ENCODE measurements around the gene REC114.
"Not testable (repeated sequence)": the region's sequence is repeated elsewhere in the genome, so short reads cannot be mapped to it uniquely, and the experiment has no call there.

Gene REC114

GRCh38 chr15:73457334-73457733 is 14.4 kb downstream of the REC114 start:
- DNase-seq = no peak

DNA sequence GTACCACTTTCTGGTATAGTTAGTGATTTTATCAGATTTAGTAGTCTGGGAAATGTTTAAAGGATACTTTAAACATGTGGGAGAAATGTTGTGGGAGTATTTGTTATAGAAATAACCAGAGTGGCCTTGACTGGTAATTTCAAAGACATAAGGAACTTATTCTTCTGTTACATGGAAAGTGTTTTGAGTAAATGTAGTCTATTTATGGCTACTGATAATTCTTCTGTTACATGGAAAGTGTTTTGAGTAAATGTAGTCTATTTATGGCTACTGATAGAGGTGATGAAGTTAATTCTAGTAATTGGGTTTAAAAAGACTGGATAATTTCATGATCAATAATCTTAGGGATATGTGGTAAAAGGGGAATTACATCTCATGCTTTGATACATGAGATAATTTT is 17.7 kb downstream of the REC114 start:
- DNase-seq = no peak

DNA sequence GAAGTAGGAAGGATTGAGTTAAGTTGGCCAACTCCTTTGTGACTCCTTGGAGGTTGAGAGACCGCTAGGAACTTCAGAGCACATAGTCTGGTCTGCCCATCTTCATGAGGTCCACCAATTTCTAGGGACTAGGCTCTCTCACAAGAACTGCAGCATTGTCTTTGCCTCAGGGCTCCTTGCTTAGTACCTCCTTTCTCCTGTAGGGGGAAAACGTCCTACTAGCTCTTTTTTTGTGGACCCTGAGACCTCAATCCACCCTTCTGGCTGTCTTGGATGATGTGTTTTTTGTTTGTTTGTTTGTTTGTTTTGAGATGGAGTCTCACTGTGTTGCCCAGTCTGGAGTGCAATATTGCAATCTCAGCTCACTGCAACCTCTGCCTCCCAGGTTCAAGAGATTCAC is 21.6 kb downstream of the REC114 start:
- no peak for DNase-seq

DNA sequence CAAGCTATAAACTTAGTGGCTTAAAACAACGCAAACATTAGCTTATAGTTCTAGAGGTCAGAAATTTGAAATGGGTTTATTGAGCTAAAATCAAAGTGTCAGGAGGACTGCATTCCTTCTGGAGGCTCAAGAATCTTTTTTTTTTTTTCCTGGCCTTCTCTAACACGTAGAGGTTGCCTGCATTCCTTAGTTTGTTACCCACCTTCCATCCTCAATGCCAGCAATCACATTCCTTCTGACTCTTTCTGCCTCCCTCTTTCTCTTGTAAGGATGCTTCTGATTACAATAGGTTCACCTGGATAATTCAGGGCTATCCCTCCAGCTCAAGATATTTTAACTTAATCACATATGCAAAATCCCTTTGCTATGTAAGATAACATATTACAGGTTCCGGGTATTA is 24.8 kb downstream of the REC114 start:
- DNase-seq = no peak

DNA sequence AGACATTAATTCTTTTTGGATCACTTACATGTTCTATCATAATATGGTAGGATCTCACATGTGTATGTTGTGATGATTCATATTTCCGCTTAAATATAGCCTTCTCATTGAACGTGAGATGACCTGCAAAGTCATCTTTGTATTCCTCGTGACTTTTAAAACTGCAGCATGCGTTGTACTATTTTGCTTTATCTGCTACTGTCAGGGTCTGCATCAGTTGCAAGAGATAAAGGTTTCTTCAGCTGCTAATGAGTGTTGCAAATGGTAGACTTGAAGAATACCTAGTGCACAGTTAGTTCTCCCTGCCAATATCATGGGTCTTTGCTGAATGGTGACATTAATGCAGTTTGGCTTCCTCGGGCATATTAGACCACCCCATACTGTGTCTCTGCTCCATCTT is 31.8 kb downstream of the REC114 start:
- DNase-seq = no peak

DNA sequence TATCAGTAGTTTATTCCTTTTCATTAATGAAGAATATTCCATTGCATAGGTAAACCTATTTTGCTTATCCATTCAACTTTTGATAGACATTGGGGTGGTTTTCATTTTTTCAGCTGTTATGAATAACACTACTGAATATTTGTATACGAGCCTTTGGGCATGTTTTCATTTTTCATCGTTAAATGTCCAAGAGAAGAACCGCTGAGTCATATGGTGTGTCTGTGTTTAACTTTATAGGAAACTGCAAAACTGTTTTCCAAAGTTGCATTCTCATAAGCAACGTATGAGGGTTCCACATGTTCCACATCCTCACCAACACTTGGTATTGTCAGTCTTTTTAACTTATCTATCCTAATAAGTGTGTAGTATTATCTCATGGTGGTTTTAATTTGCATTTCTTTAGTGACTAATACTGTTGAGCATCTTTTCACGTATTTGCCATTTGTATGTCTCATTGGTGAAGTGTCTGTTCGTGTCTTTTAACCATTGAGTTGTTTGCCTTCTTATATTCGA is 33.8 kb downstream of the REC114 start:
- no peak for DNase-seq

GRCh38 chr15:73480050-73480449 is 37.1 kb downstream of the REC114 start:
- no peak for DNase-seq

DNA sequence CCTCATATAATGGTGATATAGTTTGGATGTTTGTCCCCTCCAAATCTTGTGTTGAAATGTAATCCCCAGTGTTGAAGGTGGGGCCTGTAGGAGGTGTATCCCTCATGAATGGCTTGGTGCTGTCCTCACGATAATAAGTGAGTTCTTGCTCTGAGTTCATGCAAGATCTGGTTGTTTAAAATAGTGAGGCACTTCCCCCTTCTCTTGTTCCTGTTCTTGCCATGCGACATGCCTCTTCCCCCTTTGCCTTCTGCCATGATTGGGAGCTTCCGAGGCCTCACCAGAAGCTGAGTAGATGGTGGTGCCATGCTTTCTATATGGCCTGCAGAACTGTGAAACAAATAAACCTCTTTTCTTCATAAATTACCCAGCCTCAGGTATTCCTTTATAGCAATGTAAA is 39.2 kb downstream of the REC114 start:
- no peak for DNase-seq

GRCh38 chr15:73483053-73483452 is 40.1 kb downstream of the REC114 start:
- DNase-seq = no peak

GRCh38 chr15:73485372-73485771 is 42.4 kb downstream of the REC114 start:
- no peak for DNase-seq

GRCh38 chr15:73485885-73486284 is 42.9 kb downstream of the REC114 start:
- DNase-seq = not testable (repeated sequence)

- no peak for DNase-seq
These were observed 45.7 kb downstream of the REC114 start for GRCh38 chr15:73488698-73489097.

DNA sequence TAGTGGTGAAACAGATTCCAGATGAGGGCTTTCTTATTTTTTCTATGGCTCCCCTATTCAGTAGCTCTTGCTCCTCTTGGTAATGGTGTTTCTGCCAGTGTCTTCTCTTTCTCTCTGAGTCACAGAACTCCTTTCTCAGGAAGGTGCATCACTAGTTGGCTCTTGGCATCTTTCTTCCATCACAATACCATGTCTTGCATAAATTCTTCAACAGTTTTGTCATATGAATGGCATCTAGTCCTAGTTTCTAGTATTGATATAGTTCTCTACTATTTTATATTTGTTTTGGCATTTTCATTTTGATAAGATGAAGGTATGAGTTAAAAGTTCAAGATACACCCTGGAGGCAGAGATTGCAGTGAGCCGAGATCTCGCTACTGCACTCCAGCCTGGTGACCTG is 51.0 kb downstream of the REC114 start:
- no peak for DNase-seq

GRCh38 chr15:73495181-73495580 is 52.2 kb downstream of the REC114 start:
- DNase-seq = no peak

DNA sequence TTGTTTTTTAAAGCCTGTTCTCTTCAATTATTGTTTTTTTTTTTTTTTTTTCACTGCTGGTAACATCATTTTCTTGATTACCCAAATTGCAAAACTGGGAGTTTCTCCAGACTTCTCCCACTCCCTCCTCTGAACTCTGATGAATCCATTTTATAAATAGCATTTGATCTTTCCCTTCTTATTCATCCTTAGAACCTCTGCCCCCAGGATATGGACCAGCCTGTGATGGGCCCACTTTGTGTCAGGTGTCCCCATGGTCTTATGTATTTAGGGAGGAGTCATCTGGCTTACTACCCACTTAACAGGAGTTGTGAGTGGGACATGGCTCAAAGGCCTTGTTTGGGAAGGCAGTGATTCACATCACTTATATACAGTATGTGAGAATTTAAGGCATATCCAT is 57.7 kb downstream of the REC114 start:
- no peak for DNase-seq

DNA sequence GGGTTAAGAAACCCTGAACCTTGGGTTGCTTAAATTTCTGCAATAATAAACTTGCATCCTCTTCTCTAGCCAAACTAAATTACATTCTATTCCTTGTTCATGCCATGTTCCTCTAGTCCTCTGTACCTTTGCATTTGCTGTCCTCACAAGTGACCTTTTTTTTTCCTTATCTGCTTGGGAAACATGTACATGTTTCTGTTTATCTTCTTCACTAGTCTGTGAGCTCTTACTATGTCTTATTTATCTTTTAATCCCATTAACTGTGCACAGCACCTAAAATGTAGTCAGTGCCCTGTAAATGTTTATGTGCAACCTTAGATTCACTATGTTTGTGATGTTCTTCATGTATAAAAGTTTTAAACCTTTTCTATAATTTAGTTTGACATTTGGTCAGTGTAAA is 61.9 kb downstream of the REC114 start:
- DNase-seq = no peak

DNA sequence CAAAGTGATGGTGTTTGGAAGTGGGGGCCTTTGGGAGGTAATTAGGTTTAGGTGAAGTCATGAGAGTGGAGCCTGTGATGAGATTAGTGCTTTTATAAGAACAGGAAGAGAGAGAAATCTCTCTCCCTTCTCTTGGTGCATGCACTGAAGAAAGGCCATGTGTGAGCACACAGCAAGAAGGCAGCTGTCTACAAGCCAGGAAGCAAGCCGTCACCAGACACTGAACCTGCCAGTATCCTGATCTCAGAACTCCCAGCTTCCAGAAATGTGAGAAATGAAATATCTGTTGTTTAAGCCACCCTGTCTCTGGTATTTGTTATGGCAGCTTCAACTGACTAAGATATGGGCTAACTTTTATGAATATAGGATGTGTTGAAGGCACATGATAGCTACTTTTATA is 72.6 kb downstream of the REC114 start:
- DNase-seq = no peak

- no peak for DNase-seq
These were observed 74.6 kb downstream of the REC114 start for GRCh38 chr15:73517566-73517965.

- DNase-seq = no peak
These were observed 75.4 kb downstream of the REC114 start for GRCh38 chr15:73518180-73518862.

DNA sequence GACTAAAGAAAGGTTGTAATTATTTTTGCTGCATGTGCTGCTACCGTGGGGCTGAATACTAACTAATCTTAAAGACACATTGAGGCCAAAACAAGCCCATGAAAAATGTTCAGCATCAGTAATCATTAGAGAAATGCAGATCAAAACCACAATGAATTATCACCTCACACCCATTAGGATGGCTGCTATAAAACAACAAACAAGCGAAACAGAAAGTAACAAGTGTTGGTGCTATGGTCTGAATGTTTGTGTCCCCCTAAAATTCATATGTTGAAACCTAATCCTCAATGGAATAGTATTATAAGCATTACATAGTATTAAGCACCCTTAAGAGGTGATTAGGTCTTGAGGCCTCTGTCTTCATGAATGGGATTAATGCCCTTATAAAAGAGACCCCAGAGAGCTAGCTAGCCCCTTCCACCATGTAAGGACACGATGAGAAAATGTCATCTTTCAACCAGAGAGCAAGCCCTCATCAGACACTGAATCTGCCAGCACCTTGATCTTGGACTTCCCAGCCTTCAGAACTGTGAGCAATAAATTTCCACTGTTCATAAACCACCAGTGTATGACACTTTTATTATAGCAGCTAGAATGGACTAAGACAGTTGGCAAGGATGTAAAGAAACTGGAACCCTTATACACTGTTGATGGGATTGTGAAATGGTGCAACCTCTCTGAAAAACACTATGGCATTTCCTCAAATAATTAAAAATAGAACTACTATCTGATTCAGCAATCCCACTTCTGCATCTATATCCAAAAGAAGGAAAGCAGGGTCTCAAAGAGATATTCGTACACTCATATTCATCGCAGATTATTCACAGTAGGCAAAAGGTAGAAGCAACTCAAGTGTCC is 76.1 kb downstream of the REC114 start:
- DNase-seq = no peak

- no peak for DNase-seq
These were observed 79.0 kb downstream of the REC114 start for GRCh38 chr15:73522011-73522410.

DNA sequence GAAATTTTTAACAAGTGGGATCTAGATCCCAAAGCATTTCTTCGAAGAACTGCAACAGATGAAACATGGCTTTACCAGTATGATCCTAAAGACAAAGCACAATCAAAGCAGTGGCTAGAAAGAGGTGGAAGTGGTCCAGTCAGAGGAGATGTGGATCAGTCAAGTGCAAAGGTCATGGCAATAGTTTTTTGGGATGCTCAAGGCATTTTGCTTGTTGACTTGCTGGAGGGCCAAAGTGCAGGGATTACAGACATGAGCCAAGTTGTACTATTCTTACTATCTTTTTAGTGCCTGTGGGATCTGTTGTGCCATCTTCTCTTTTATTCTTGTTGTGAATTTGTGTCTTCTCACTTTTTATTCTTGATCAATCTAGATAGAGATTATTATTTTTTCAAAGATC is 82.0 kb downstream of the REC114 start:
- no peak for DNase-seq

- no peak for DNase-seq
These were observed 84.6 kb downstream of the REC114 start for GRCh38 chr15:73527598-73527997.

DNA sequence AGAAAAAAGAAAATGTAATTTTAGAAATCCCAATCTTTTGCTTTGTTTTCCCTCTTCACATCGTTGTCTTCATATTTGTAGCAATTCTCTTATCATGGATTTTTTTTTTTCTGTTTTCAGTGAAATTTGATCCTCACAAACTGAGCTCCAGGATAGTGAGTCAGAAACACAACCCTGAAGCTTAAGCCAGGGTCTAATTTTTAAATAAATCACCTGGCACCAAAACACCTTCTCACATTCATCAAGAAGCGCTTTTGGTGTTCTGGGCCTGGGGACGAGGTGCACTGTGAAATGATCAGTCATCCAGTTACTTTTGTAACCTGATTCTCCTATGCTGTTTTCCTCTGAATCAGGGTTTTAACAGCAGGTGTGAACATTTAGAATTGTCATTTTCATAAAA is 87.7 kb downstream of the REC114 start:
- no peak for DNase-seq

All from NCI-H345 (cell line).